ENCODE measurements around the gene TFR2.

TFR2 gene

GRCh38 chr7:100629117-100629716 lies 12.1 kb downstream of the TFR2 start:
- no peak overlapping the region for H3K27ac ChIP-seq (ENCODE audit: low read depth, low read length)
- H3K27me3 ChIP-seq (ENCODE audit: control insufficient read depth, insufficient read depth, low read length) = peaks cover 3% of the 10 kb centered on the region
- no peak overlapping the region for H3K4me3 ChIP-seq (ENCODE audit: low read length)
- peaks cover 2% of the 10 kb centered on the region for H3K4me1 ChIP-seq (ENCODE audit: control insufficient read depth, insufficient read depth, low read length)
- H3K36me3 ChIP-seq (ENCODE audit: control insufficient read depth, insufficient read depth, low read length) = no peaks in the 10 kb centered on the region
- H3K9ac ChIP-seq (ENCODE audit: low read length) = no peak overlapping the region

DNA sequence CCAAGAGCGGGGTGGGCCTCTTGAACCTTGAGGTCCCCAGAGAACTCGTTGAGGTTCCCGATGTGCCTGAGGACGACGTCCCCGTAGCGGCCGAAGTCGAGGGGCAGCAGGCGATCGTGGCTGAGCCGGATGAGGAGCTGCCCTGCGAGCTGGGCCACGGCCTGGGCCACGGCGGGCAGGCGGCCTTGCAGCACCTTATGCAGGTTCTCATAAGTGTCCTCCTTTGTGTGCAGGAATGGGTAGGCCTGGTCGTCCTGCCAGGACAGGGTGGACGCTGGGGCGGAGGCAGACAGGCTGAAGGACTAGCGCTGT lies 14.2 kb downstream of the TFR2 start:
- H3K4me3 ChIP-seq (ENCODE audit: low read length) = peak overlapping the region; percentile 49
- no peak overlapping the region for H3K27ac ChIP-seq (ENCODE audit: low read depth, low read length)
- no peaks in the 10 kb centered on the region for H3K4me1 ChIP-seq (ENCODE audit: control insufficient read depth, insufficient read depth, low read length)

DNA sequence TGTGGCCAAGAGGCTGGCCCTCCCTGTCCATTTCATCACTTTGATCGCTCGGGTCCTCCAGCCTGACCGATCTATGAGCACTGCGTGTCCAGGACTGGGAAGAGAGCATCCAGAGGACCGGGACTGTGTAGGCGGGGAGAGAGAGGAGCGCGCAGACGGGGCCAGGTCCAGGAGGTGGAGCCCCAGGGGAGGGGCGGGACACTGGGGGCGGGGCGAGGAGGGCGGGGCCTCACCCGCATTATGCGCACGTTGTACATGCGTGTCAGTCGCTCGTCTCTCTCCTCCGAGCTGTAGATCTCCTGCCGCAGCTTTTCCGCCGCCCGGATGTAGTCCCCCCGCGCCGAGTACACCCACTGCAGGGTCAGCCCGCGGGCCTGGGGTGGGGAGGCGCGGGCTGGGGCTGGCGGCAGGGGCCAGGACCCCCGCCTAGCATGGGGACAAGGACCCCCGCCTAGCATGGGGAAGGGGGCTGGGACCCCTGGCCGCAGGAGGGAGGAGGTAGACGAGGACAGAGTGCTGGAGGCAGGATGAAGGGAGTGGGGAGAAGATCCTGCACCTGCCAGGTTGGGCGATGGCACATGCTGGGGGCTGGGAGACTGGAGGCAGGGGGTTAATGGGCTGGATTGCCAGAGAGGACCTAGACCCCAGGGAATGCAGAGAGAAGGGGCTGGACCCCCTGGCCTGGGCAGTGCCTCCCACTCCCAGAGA lies 14.7 kb downstream of the TFR2 start:
- Histone ChIP-seq H3K27me3 (ENCODE audit: control insufficient read depth, insufficient read depth, low read length) (no peaks in the 10 kb centered on the region), H3K4me1 (ENCODE audit: control insufficient read depth, insufficient read depth, low read length) (no peaks in the 10 kb centered on the region), H3K27ac (ENCODE audit: low read depth, low read length) (no peak overlapping the region), H3K9ac (ENCODE audit: low read length) (no peak overlapping the region), H3K4me3 (ENCODE audit: low read length) (peak overlapping the region; percentile 49), H3K36me3 (ENCODE audit: control insufficient read depth, insufficient read depth, low read length) (no peaks in the 10 kb centered on the region)

More for the DNA sequence above, 14.2 kb downstream of the TFR2 start:
- H3K9ac ChIP-seq (ENCODE audit: low read length) = no peak overlapping the region
- no peaks in the 10 kb centered on the region for H3K36me3 ChIP-seq (ENCODE audit: control insufficient read depth, insufficient read depth, low read length)
- H3K27me3 ChIP-seq (ENCODE audit: control insufficient read depth, insufficient read depth, low read length) = no peaks in the 10 kb centered on the region

DNA sequence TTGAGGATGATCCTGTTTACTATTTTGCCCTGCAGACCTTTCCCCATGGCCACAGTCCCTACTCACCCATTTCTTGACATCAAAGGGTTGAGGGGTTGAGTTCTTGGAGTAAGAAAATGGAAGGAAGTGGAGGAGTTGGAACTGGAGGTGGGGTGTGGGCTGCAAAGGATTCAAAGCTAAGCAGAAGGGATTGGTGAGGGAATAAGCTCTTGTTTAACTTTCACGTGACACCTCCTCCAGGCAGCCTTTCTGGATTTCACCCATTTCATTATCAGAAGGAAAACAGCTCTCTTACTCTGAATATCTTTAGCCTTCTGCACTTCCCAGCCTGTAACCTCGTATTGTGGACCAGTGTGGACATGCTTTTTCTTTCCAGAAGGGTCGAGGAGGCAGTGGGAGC lies 15.3 kb downstream of the TFR2 start:
- Histone ChIP-seq H3K36me3 (ENCODE audit: control insufficient read depth, insufficient read depth, low read length) (no peaks in the 10 kb centered on the region), H3K4me3 (ENCODE audit: low read length) (peak overlapping the region; percentile 49), H3K27ac (ENCODE audit: low read depth, low read length) (no peak overlapping the region), H3K9ac (ENCODE audit: low read length) (no peak overlapping the region), H3K27me3 (ENCODE audit: control insufficient read depth, insufficient read depth, low read length) (no peaks in the 10 kb centered on the region), H3K4me1 (ENCODE audit: control insufficient read depth, insufficient read depth, low read length) (no peaks in the 10 kb centered on the region)

DNA sequence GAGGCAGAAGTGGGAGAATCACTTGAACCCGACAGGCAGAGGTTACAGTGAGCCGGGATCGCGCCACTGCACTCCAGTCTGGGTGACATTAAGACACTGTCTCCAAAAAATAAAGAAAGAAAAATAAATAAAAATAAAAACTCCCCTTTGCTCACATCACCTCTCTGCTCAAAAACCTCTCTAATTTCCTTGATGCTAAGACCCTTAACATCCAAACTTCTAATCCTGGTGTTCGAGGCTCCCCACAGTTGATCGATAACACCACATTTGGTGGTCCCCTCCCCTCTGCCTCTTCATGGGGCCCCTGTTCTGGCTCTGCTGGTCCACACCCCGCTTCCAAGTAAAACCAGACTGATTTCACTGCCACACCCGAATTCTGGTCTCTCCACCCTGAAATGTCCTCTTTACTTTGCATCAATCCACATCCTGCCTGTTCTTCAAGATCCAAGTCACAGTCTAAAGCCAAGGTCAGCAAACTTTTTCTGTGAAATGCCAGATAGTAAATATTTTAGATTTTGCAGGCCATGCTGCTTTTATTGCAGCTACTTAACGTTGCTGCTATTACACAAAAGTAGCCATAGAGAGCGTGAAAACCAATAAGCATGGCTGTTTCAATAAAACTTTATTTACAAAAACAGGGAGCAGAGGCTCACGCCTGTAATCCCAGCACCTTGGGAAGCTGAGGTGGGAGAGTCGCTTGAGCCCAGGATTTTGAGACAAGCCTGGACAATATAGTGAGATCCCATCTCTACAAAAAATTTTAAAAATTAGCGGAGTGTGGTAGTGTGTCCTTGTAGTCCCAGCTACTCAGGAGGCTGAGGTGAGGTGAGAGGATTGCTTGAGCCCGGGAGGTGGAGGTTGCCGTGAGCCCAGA lies 17.2 kb downstream of the TFR2 start:
- no peaks in the 10 kb centered on the region for H3K27me3 ChIP-seq (ENCODE audit: control insufficient read depth, insufficient read depth, low read length)
- H3K4me3 ChIP-seq (ENCODE audit: low read length) = no peak overlapping the region
- no peak overlapping the region for H3K27ac ChIP-seq (ENCODE audit: low read depth, low read length)
- no peaks in the 10 kb centered on the region for H3K36me3 ChIP-seq (ENCODE audit: control insufficient read depth, insufficient read depth, low read length)
- H3K4me1 ChIP-seq (ENCODE audit: control insufficient read depth, insufficient read depth, low read length) = no peaks in the 10 kb centered on the region
- no peak overlapping the region for H3K9ac ChIP-seq (ENCODE audit: low read length)

- no peaks in the 10 kb centered on the region for H3K36me3 ChIP-seq (ENCODE audit: control insufficient read depth, insufficient read depth, low read length)
- no peak overlapping the region for H3K4me3 ChIP-seq (ENCODE audit: low read length)
- H3K9ac ChIP-seq (ENCODE audit: low read length) = no peak overlapping the region
- no peaks in the 10 kb centered on the region for H3K27me3 ChIP-seq (ENCODE audit: control insufficient read depth, insufficient read depth, low read length)
- no peak overlapping the region for H3K27ac ChIP-seq (ENCODE audit: low read depth, low read length)
- no peaks in the 10 kb centered on the region for H3K4me1 ChIP-seq (ENCODE audit: control insufficient read depth, insufficient read depth, low read length)
These were observed 19.8 kb downstream of the TFR2 start for GRCh38 chr7:100621554-100621953.

GRCh38 chr7:100620804-100621203 lies 20.5 kb downstream of the TFR2 start:
- H3K4me3 ChIP-seq (ENCODE audit: low read length) = no peak overlapping the region
- no peaks in the 10 kb centered on the region for H3K36me3 ChIP-seq (ENCODE audit: control insufficient read depth, insufficient read depth, low read length)
- H3K4me1 ChIP-seq (ENCODE audit: control insufficient read depth, insufficient read depth, low read length) = no peaks in the 10 kb centered on the region
- H3K27ac ChIP-seq (ENCODE audit: low read depth, low read length) = no peak overlapping the region
- H3K9ac ChIP-seq (ENCODE audit: low read length) = no peak overlapping the region
- H3K27me3 ChIP-seq (ENCODE audit: control insufficient read depth, insufficient read depth, low read length) = no peaks in the 10 kb centered on the region

DNA sequence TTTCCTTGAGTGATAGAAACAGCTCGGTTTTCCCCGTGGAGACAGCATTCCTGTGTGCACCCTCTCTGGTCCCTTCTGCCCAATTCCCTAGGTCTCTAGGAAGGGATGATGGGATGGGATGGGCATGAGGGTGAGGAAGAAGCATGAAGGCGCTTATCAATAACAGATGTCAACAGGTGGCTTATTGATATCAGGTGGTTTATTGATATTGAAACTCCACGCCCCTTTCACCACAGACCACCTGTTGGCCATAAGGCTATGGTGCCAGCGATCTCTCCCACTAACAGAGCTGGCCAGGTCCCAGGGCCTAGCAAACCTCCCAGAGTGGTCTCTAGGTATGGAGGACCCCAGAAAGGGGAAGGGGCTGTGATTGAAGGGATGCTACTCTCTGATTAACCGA lies 21.1 kb downstream of the TFR2 start:
- Histone ChIP-seq H3K36me3 (ENCODE audit: control insufficient read depth, insufficient read depth, low read length) (no peaks in the 10 kb centered on the region), H3K27me3 (ENCODE audit: control insufficient read depth, insufficient read depth, low read length) (no peaks in the 10 kb centered on the region), H3K4me1 (ENCODE audit: control insufficient read depth, insufficient read depth, low read length) (no peaks in the 10 kb centered on the region), H3K9ac (ENCODE audit: low read length) (no peak overlapping the region), H3K4me3 (ENCODE audit: low read length) (no peak overlapping the region), H3K27ac (ENCODE audit: low read depth, low read length) (no peak overlapping the region)

DNA sequence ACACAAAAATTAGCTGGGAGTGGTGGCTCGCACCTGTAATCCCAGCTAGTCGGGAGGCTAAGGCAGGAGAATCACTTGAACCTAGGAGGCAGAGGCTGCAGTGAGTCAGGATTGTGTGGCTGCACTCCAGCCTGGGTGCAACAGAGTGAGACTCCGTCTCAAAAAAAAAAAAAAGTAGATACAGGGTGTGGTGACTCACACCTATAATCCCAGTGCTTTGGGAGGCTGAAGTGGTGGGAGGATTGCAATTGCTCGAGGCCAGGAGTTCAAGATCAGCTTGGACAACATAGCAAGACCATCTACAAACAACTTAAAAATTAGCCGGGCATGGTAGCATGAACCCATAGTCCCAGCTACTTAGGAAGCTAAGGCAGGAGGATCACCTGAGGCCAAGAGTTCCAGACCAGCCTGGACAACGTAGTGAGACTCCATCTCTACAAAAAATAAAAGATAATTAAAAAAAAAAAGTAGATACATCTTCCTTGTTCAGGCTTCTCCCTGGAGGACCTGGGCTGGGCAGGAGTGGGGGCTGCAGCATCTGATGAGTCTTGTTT lies 27.0 kb downstream of the TFR2 start:
- Histone ChIP-seq H3K9ac (ENCODE audit: low read length) (no peak overlapping the region), H3K4me3 (ENCODE audit: low read length) (no peak overlapping the region), H3K27ac (ENCODE audit: low read depth, low read length) (no peak overlapping the region)

DNA sequence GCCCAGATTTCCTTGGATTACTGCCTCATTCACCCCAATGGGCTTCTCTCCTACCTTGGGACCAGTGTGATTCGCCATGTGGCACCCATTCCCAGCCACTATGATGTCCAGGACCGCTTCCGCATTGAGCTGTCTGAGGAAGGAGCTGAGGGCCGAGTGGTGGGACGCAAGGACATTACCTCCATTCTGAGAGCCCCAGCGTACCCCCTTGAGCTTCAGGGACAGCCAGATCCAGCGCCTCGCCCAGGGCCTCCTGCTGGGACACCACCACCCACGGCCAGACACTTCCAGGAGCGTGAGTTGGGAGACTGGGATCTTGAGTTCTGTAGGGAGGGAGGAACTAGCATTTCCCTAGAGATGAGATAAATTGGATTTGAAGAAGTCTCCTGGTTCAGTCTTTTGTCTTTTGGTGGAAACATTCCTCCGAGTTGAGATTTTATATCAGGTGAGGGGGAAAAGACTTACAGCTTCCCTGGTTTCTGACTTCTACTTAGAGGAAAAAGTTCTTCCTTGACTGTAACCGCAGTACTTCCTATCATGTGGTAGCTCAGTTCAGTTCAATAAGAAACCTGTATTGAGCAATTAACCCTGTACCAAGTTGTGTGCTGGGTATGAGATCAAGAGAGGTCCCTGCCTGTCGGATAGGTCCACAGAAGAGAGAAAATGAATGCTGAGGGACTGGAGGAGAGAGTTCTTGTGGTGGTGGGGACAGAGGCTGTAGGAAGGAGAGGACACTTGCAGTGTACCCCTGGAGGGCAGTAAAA lies 27.8 kb downstream of the TFR2 start:
- Histone ChIP-seq H3K4me1 (ENCODE audit: control insufficient read depth, insufficient read depth, low read length) (peaks cover 4% of the 10 kb centered on the region), H3K4me3 (ENCODE audit: low read length) (peak overlapping the region; percentile 71), H3K27ac (ENCODE audit: low read depth, low read length) (no peak overlapping the region), H3K9ac (ENCODE audit: low read length) (no peak overlapping the region), H3K27me3 (ENCODE audit: control insufficient read depth, insufficient read depth, low read length) (no peaks in the 10 kb centered on the region), H3K36me3 (ENCODE audit: control insufficient read depth, insufficient read depth, low read length) (no peaks in the 10 kb centered on the region)

More for the DNA sequence above, 27.0 kb downstream of the TFR2 start:
- peaks cover 4% of the 10 kb centered on the region for H3K4me1 ChIP-seq (ENCODE audit: control insufficient read depth, insufficient read depth, low read length)
- H3K27me3 ChIP-seq (ENCODE audit: control insufficient read depth, insufficient read depth, low read length) = no peaks in the 10 kb centered on the region
- no peaks in the 10 kb centered on the region for H3K36me3 ChIP-seq (ENCODE audit: control insufficient read depth, insufficient read depth, low read length)

- Histone ChIP-seq H3K27ac (ENCODE audit: low read depth, low read length) (no peak overlapping the region), H3K36me3 (ENCODE audit: control insufficient read depth, insufficient read depth, low read length) (no peaks in the 10 kb centered on the region), H3K9ac (ENCODE audit: low read length) (peak overlapping the region; percentile 1), H3K4me1 (ENCODE audit: control insufficient read depth, insufficient read depth, low read length) (peaks cover 4% of the 10 kb centered on the region), H3K27me3 (ENCODE audit: control insufficient read depth, insufficient read depth, low read length) (no peaks in the 10 kb centered on the region), H3K4me3 (ENCODE audit: low read length) (peak overlapping the region; percentile 71)
These were observed 28.5 kb downstream of the TFR2 start for GRCh38 chr7:100612730-100613390.

Measured in rectal smooth muscle tissue (tissue), 1 donor.